H1 (cell line): ENCODE data around the gene VEPH1. TPM values are rescaled to one million over a fixed set of nuclear protein-coding genes. Genes with fewer than 3 reads are reported as not detected.

ENCODE experiments used
- CTCF ChIA-PET: fragments of 300-600 bp; sonication (Branson Sonifier 250); formaldehyde crosslinking; loops from one replicate; lab custom pipeline; 2021; ENCODE audit not compliant: partially characterized antibody; lab: Charles Lee
- POLR2A ChIA-PET: fragments of 300-600 bp; sonication (Branson Sonifier 250); formaldehyde crosslinking; loops from one replicate; lab custom pipeline; 2021; ENCODE audit warnings: inconsistent platforms; ENCODE audit not compliant: partially characterized antibody; lab: Charles Lee
- DNase-seq, 2 experiments: peaks; one replicate each; pipeline versions ENCODE4 v3.0.0 to v3.0.0-alpha.2; 2010 to 2022; ENCODE audit warnings: low spot score in 2 of 2, low read depth in 1 of 2, mixed read lengths in 1 of 2
- FAIRE-seq: peaks from 2 replicates; lab custom pipeline; 2011; peaks lifted over from hg19 to GRCh38; lab: Jason Lieb, UNC
- H2AFZ ChIP-seq: 2 replicates; pipeline ENCODE4 v1.8.1; 2012; ENCODE audit warnings: low read length, inconsistent platforms
- H2AK5ac ChIP-seq: 2 replicates; pipeline ENCODE4 v1.6.1; 2013; ENCODE audit warnings: low read depth, low read length
- H2BK120ac ChIP-seq: replicated peaks from 2 replicates; pipeline ENCODE3; 2013; ENCODE audit warnings: low read depth, low read length, inconsistent platforms
- H2BK12ac ChIP-seq: 2 replicates; pipeline ENCODE4 v1.6.1; 2013; ENCODE audit warnings: low read depth, low read length
- H2BK15ac ChIP-seq: 2 replicates; pipeline ENCODE4 v1.6.1; 2013; ENCODE audit warnings: low read length
- H2BK20ac ChIP-seq: 2 replicates; pipeline ENCODE4 v1.6.1; 2013; ENCODE audit warnings: low read length
- H2BK5ac ChIP-seq: 2 replicates; pipeline ENCODE4 v1.6.1; 2013; ENCODE audit warnings: low read depth, low read length
- H3K14ac ChIP-seq: 2 replicates; pipeline ENCODE4 v1.6.1; 2013; ENCODE audit warnings: inconsistent platforms; ENCODE audit not compliant: insufficient read length
- H3K18ac ChIP-seq: 2 replicates; pipeline ENCODE4 v1.6.1; 2013; ENCODE audit warnings: low read length; ENCODE audit errors: extremely low read depth
- H3K23ac ChIP-seq: 2 replicates; pipeline ENCODE4 v1.6.1; 2013; ENCODE audit warnings: inconsistent platforms; ENCODE audit not compliant: insufficient read length
- H3K23me2 ChIP-seq: 2 replicates; pipeline ENCODE4 v1.6.1; 2013; ENCODE audit warnings: low read depth, low read length
- H3K27ac ChIP-seq: 2 replicates; pipeline ENCODE4 v1.6.1; 2011; ENCODE audit warnings: low read depth, low read length, inconsistent platforms
- H3K27me3 ChIP-seq, 4 experiments: replicated peaks in 1 of 4; 1 replicate in 1 of 4; 2 replicates in 3 of 4; pipeline versions ENCODE4 v1.6.1 to v1.8.1; 2011 to 2013; ENCODE audit warnings: low read length in 3 of 4, mild to moderate bottlenecking in 3 of 4, inconsistent platforms in 2 of 4, mixed read lengths in 2 of 4, moderate library complexity in 1 of 4; ENCODE audit not compliant: control insufficient read depth in 3 of 4, insufficient read depth in 3 of 4; ENCODE audit errors: extremely low read depth in 1 of 4
- H3K36me3 ChIP-seq, 4 experiments: 2 replicates each; pipeline versions ENCODE4 v1.6.1 to v1.8.1; 2011 to 2013; ENCODE audit warnings: mild to moderate bottlenecking in 4 of 4, low read length in 3 of 4, moderate library complexity in 2 of 4, control low read depth in 1 of 4, inconsistent platforms in 1 of 4; ENCODE audit not compliant: insufficient read depth in 4 of 4, control insufficient read depth in 2 of 4
- H3K4ac ChIP-seq: replicated peaks from 2 replicates; pipeline ENCODE3; 2013; ENCODE audit warnings: low read length, low read depth, mixed read lengths, inconsistent platforms; ENCODE audit not compliant: insufficient read length
- H3K4me1 ChIP-seq, 4 experiments: replicated peaks in 1 of 4; 1 replicate in 1 of 4; 2 replicates in 3 of 4; pipeline versions ENCODE4 v1.6.1 to v1.8.1; 2011 to 2013; ENCODE audit warnings: low read length in 3 of 4, inconsistent platforms in 2 of 4, mixed read lengths in 1 of 4; ENCODE audit not compliant: insufficient read depth in 4 of 4, control insufficient read depth in 3 of 4
- H3K4me2 ChIP-seq, 2 experiments: 2 replicates each; pipeline versions ENCODE4 v1.6.1 to v1.8.1; 2011 to 2013; ENCODE audit warnings: low read depth in 2 of 2, low read length in 2 of 2, control low read depth in 1 of 2, inconsistent platforms in 1 of 2, mild to moderate bottlenecking in 1 of 2; ENCODE audit not compliant: insufficient read depth in 1 of 2
- H3K4me3 ChIP-seq, 4 experiments: fragments of 200-600, 300-600 bp in 1 of 4; sonication (generic), shearing (Covaris generic), sonication (Bioruptor Twin) in 1 of 4; 2 replicates each; pipeline versions ENCODE4 v1.5.1 to v1.8.1; 2011 to 2016; ENCODE audit warnings: low read length in 4 of 4, low read depth in 3 of 4, control low read depth in 2 of 4, inconsistent platforms in 2 of 4, mild to moderate bottlenecking in 2 of 4, mixed read lengths in 1 of 4, moderate library complexity in 1 of 4; ENCODE audit not compliant: insufficient read depth in 2 of 4; ENCODE audit errors: extremely low read depth in 1 of 4
- H3K56ac ChIP-seq: replicated peaks from 2 replicates; pipeline ENCODE3; 2013; ENCODE audit warnings: low read depth, mild to moderate bottlenecking, mixed read lengths, low read length, inconsistent platforms; ENCODE audit not compliant: insufficient read length
- H3K79me1 ChIP-seq: 2 replicates; pipeline ENCODE4 v1.6.1; 2013; ENCODE audit warnings: low read depth, low read length, control low read depth
- H3K79me2 ChIP-seq, 2 experiments: 2 replicates each; pipeline versions ENCODE4 v1.6.1 to v1.8.1; 2012 to 2013; ENCODE audit warnings: low read length in 2 of 2, mild to moderate bottlenecking in 2 of 2, inconsistent platforms in 1 of 2; ENCODE audit not compliant: insufficient read depth in 2 of 2, control insufficient read depth in 1 of 2
- H3K9ac ChIP-seq, 4 experiments: replicated peaks in 1 of 4; 1 replicate in 1 of 4; 2 replicates in 3 of 4; pipeline versions ENCODE4 v1.6.1 to v1.8.1; 2011 to 2013; ENCODE audit warnings: low read depth in 3 of 4, low read length in 3 of 4, control low read depth in 2 of 4, mild to moderate bottlenecking in 2 of 4, moderate library complexity in 2 of 4, inconsistent platforms in 1 of 4; ENCODE audit errors: extremely low read depth in 1 of 4
- H3K9me3 ChIP-seq, 2 experiments: 2 replicates each; pipeline versions ENCODE4 v1.6.1 to v1.8.1; 2012 to 2013; ENCODE audit warnings: mild to moderate bottlenecking in 2 of 2, moderate library complexity in 2 of 2, control low read depth in 1 of 2, inconsistent platforms in 1 of 2, low read depth in 1 of 2, low read length in 1 of 2, mixed read lengths in 1 of 2; ENCODE audit not compliant: insufficient read depth in 2 of 2
- H4K20me1 ChIP-seq, 2 experiments: replicated peaks in 1 of 2; 2 replicates each; pipeline versions ENCODE3 to v1.8.1; 2011 to 2013; ENCODE audit warnings: inconsistent platforms in 2 of 2, low read length in 2 of 2, mild to moderate bottlenecking in 1 of 2; ENCODE audit not compliant: insufficient read depth in 2 of 2, control insufficient read depth in 1 of 2
- H4K5ac ChIP-seq: 2 replicates; pipeline ENCODE4 v1.6.1; 2013; ENCODE audit warnings: low read length, low read depth, mixed read lengths, inconsistent platforms; ENCODE audit not compliant: insufficient read length
- H4K8ac ChIP-seq: 2 replicates; pipeline ENCODE4 v1.8.0; 2013; ENCODE audit warnings: mild to moderate bottlenecking, moderate library complexity, low read length, inconsistent platforms; ENCODE audit not compliant: insufficient read depth; ENCODE audit errors: extremely low read depth
- H4K91ac ChIP-seq: replicated peaks from 2 replicates; pipeline ENCODE3; 2013; ENCODE audit warnings: low read length, mixed read lengths, inconsistent platforms; ENCODE audit not compliant: insufficient read length
- ASH2L ChIP-seq: fragments of 200-600, 300-600 bp; sonication (generic); IDR thresholded peaks from one replicate; pipeline ENCODE4 v1.7.1; 2017; ENCODE audit warnings: low read length
- CEBPB ChIP-seq: IDR thresholded peaks from 2 replicates; pipeline ENCODE4 v1.6.1; 2012; ENCODE audit warnings: low read depth, low read length
- CHD2 ChIP-seq: IDR thresholded peaks from 2 replicates; pipeline ENCODE4 v1.6.1; 2012; ENCODE audit warnings: low read length, improper control_type of control experiment
- EGR1 ChIP-seq: IDR thresholded peaks from 2 replicates; pipeline ENCODE4 v1.6.1; 2011; ENCODE audit warnings: low read depth, low read length, borderline replicate concordance
- KDM1A ChIP-seq: fragments of 200-600, 300-600 bp; sonication (generic); IDR thresholded peaks from 2 replicates; pipeline ENCODE4 v1.7.1; 2016; ENCODE audit warnings: mild to moderate bottlenecking, low read length, borderline replicate concordance
- KDM4A ChIP-seq: IDR thresholded peaks from one replicate; pipeline ENCODE4 v1.7.1; 2012; ENCODE audit warnings: low read depth, mild to moderate bottlenecking, moderate library complexity, low read length, inconsistent platforms; ENCODE audit not compliant: severe bottlenecking
- PHF8 ChIP-seq: fragments of 200-600 bp; sonication (generic); conservative IDR thresholded peaks from 2 replicates; pipeline ENCODE4 v1.7.1; 2012; ENCODE audit warnings: low read depth, mild to moderate bottlenecking, inconsistent platforms, low read length, moderate library complexity
- SAP30 ChIP-seq: fragments of 300-600 bp; sonication (generic); IDR thresholded peaks from 2 replicates; pipeline ENCODE4 v1.7.1; 2012; ENCODE audit warnings: low read length, moderate library complexity, mild to moderate bottlenecking, inconsistent platforms; ENCODE audit not compliant: insufficient read depth, insufficient replicate concordance
- SRF ChIP-seq: IDR thresholded peaks from 2 replicates; pipeline ENCODE4 v1.6.1; 2011; ENCODE audit warnings: mild to moderate bottlenecking, low read depth, low read length, moderate library complexity
- WGBS, 2 experiments: shearing (Covaris generic) in 1 of 2; methylation state at CpG; one replicate each; pipeline versions ENCODE4 v1.1.6 to v1.1.7; 2013 to 2015; ENCODE audit warnings: low lambda C conversion rate in 2 of 2, mixed read lengths in 2 of 2, inconsistent platforms in 1 of 2, low coverage in 1 of 2, missing lambda C conversion rate in 1 of 2; ENCODE audit not compliant: insufficient replicate concordance in 2 of 2, insufficient coverage in 1 of 2, insufficient read length in 1 of 2; ENCODE audit errors: extremely low coverage in 1 of 2, missing lambda C conversion rate in 1 of 2; 5-methylcytosine and 5-hydroxymethylcytosine counted together
- polyA plus RNA-seq, 7 experiments: library from polyadenylated mRNA; depleted of rRNA in 3 of 7; stranded (reverse) in 5 of 7; unstranded in 2 of 7; fragments of >200 nt in 5 of 7; fragments of 200-250 nt in 2 of 7; gene quantifications; 1 replicate in 5 of 7; 2 replicates in 1 of 7; 4 replicates in 1 of 7; pipeline versions ENCODE4 v1.2.1 to v1.2.3, GENCODE V29; 2011 to 2013; ENCODE audit warnings: missing spikeins in 2 of 7, mixed read lengths in 2 of 7
- total RNA-seq: library from RNA; stranded (reverse); fragmentation: NEBNext Ultra II Directional; extraction: Animal tissue kit (Norgen Biotek cat#: 25700); gene quantifications from 2 replicates; pipeline ENCODE4 v1.2.1, GENCODE V29; 2021
- TF ChIP-seq, protein P1 (sequence below), 3 experiments: IDR thresholded peaks; 1 replicate in 2 of 3; 2 replicates in 1 of 3; pipeline versions ENCODE4 v1.5.1 to v1.6.1; 2011; ENCODE audit warnings: low read length in 3 of 3, mild to moderate bottlenecking in 3 of 3, inconsistent platforms in 2 of 3, low read depth in 1 of 3, moderate library complexity in 1 of 3; ENCODE audit not compliant: insufficient read depth in 1 of 3; ENCODE audit errors: control extremely low read depth in 1 of 3

The VEPH1 gene
- total and polyA plus RNA-seq, 2 of the 8 experiments (the other 6 are each of a cell fraction or from before 2014, with no cell fraction given): 12.0 to 18.3 TPM

DNA sequence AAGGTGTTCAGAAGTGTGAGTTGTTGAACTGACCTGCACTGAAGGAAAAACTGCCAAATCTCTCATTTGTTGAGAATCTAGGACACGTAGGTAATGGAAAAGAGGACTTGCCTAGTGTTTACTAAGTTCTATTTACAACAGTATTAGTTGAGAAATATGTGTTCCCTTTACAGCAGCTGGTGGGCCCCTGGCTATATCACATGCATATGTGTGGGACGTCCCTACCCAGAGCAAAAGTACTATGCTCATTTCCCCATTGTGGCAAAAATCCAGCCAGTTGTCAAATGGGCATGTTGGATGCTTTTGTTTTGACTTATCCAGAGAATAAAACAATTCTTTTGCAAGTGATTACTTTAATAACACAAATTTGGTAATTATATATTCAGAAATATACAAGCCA is 179.9 kb downstream of the VEPH1 start:
- Histone ChIP-seq H2BK120ac (no peak overlapping the region), H2BK20ac (no peak overlapping the region), H3K23ac (no peak overlapping the region), H4K8ac (no peak overlapping the region), H3K79me1 (no peaks in the 10 kb centered on the region), H3K23me2 (no peaks in the 10 kb centered on the region), H3K9ac (no peak overlapping the region), H3K27ac (no peak overlapping the region), H2AK5ac (no peak overlapping the region), H4K20me1 (no peaks in the 10 kb centered on the region), H2BK12ac (no peak overlapping the region), H2BK15ac (no peak overlapping the region), H4K91ac (no peak overlapping the region), H3K79me2 (no peaks in the 10 kb centered on the region), H3K36me3 (no peaks in the 10 kb centered on the region), H3K4me3 (no peak overlapping the region), H3K56ac (no peak overlapping the region), H4K5ac (no peak overlapping the region), H3K4me1 (no peaks in the 10 kb centered on the region), H2BK5ac (no peak overlapping the region), H3K18ac (no peak overlapping the region), H3K9me3 (no peaks in the 10 kb centered on the region), H3K4ac (no peak overlapping the region), H3K27me3 (no peaks in the 10 kb centered on the region), H3K4me2 (no peak overlapping the region), H3K14ac (no peak overlapping the region), H2AFZ (no peak overlapping the region)
- TF ChIP-seq KDM1A (no peak), CHD2 (no peak), KDM4A (no peak), SAP30 (no peak), ASH2L (no peak), PHF8 (no peak), SRF (no peak), CEBPB (no peak), EGR1 (no peak)
- TF ChIP-seq, protein P1, sequence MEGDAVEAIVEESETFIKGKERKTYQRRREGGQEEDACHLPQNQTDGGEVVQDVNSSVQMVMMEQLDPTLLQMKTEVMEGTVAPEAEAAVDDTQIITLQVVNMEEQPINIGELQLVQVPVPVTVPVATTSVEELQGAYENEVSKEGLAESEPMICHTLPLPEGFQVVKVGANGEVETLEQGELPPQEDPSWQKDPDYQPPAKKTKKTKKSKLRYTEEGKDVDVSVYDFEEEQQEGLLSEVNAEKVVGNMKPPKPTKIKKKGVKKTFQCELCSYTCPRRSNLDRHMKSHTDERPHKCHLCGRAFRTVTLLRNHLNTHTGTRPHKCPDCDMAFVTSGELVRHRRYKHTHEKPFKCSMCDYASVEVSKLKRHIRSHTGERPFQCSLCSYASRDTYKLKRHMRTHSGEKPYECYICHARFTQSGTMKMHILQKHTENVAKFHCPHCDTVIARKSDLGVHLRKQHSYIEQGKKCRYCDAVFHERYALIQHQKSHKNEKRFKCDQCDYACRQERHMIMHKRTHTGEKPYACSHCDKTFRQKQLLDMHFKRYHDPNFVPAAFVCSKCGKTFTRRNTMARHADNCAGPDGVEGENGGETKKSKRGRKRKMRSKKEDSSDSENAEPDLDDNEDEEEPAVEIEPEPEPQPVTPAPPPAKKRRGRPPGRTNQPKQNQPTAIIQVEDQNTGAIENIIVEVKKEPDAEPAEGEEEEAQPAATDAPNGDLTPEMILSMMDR (IDR thresholded peaks at IDR 0.05; ENCODE audit: control extremely low read depth in 1 of 3, insufficient read depth in 1 of 3, low read depth in 1 of 3, low read length in 3 of 3): no peak
- WGBS, 2 experiments: 92% methylated on average over 2 of the region's 2 CpGs; no CpG with 5 or more reads in 1 of the 2 experiments
- DNase-seq (no peak), FAIRE-seq (no peak)
- POLR2A ChIA-PET: interaction anchor here (0.7 kb wide), 1 partner anchor 56 kb away, joined by 3 read pairs; no protein-coding TSS in a partner anchor
- CTCF ChIA-PET: interaction anchor here (0.7 kb wide), 1 partner anchor 89 kb away, joined by 3 read pairs; no protein-coding TSS in a partner anchor
